GM18511 (cell line): ENCODE data around the gene NDUFA13.
A peak's percentile ranks its signal among the peaks of the same experiment; 100 is the strongest.

Source experiments
- ATAC-seq: cut with Tn5 transposase; IDR thresholded peaks from one replicate; pipeline ENCODE4 v1.9.1; 2021; ENCODE audit warnings: mild to moderate bottlenecking, moderate library complexity; ENCODE audit not compliant: unreplicated experiment

NDUFA13 gene

GRCh38 chr19:19488875-19489690, 26.9 kb upstream of the NDUFA13 start:
- peak; percentile 72 for ATAC-seq

- no peak for ATAC-seq
Observed at GRCh38 chr19:19489804-19490204, 26.2 kb upstream of the NDUFA13 start.

GRCh38 chr19:19490214-19490968, 25.6 kb upstream of the NDUFA13 start:
- ATAC-seq, result peak; percentile 39

GRCh38 chr19:19491321-19492025, 24.6 kb upstream of the NDUFA13 start:
- no peak for ATAC-seq

DNA sequence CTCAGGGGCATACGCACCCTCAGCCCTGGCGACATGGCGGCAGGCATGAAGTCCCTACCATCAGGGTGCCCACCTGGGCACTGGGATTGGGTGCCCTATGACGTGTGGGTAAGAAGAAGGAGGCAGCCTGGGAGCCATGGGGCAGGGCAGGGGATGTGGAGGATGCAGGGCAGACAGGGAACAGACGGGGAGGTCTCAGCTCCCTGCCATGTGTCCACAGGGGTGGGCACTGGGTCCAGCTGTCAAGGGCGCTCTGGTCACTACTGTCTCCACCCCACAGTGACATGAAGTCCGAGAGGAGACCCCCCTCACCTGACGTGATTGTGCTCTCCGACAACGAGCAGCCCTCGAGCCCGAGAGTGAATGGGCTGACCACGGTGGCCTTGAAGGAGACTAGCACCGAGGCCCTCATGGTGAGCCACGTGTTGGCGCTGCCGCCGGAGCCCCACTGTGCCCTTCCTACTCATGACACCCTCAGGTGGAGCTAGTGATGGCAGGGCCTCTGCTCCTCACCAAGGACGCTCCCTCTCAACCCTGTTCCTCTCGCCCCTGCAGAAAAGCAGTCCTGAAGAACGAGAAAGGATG, 23.9 kb upstream of the NDUFA13 start:
- no peak for ATAC-seq

DNA sequence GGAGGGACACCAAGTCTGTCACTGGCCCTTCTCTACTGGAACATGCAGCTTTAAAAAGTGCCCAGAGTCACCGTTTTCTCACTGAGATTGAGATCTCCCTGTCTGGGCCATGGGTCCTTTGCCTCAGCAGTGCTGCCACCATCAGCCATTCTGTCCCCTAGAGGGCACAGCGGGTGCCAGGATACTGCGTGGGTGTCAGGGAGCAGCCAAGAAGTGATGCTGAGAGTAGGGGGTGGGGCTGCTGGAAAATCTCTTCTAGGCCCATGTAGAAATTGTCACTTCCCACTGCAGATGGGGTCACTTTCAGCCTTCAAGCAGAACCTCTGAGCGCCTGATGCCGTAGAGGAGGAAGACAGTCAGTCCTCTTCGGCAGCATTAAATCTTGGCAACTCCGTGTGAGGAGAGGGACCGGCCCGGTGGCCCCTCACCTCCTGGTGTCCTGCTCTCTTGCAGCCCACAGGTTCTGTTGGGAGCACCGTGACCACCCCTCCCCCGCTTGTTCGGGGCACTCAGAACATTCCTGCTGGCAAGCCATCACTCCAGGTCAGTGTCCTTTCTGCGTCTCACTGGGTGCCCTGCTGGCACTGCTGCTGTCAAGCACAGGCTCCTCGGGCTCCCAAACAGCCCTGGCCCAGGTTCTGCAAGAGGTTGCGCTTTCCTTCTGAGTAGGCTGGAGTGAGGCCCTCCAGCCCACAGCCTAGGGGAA, 22.0 kb upstream of the NDUFA13 start:
- no peak for ATAC-seq

GRCh38 chr19:19495614-19496603, 20.1 kb upstream of the NDUFA13 start:
- ATAC-seq, result no peak

GRCh38 chr19:19498255-19498991, 17.6 kb upstream of the NDUFA13 start:
- no peak for ATAC-seq

- ATAC-seq, result no peak
Observed at GRCh38 chr19:19499272-19499995, 16.6 kb upstream of the NDUFA13 start.

- no peak for ATAC-seq
Observed at GRCh38 chr19:19500975-19501644, 14.9 kb upstream of the NDUFA13 start.

DNA sequence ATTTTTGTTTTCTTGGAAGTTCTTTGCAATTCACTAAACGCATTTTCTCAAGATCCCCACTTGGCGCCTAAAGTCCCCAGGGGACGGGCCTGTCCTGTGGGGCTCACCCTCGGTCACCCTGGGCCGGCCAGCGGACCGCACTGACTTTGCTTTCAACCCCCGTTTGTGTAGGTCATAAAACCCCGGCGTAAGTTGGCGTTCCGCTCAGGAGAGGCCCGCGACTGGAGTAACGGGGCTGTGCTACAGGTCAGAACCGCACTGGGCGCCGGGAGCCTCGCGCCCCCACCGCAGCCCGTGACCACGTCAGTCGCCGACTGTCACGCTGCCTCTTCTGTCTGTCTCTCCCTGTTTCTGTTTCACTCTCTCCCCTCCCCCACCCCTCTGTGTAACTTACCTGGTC, 14.2 kb upstream of the NDUFA13 start:
- no peak for ATAC-seq

DNA sequence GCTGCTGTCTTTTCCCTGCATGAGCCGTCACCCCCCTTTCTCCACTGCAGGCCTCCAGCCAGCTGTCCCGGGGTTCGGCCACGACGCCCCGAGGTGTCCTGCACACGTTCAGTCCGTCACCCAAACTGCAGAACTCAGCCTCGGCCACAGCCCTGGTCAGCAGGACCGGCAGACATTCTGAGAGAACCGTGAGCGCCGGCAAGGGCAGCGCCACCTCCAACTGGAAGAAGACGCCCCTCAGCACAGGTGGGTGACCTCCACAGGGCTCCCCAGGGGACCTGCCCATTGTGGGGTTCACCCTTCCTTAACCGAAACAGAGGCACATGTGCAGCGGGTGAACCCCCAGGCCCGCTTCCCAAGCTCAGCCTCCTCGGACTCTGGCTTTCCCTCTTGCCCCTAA, 13.7 kb upstream of the NDUFA13 start:
- ATAC-seq, result no peak

- ATAC-seq, result no peak
Observed at GRCh38 chr19:19502808-19503602, 13.0 kb upstream of the NDUFA13 start.

DNA sequence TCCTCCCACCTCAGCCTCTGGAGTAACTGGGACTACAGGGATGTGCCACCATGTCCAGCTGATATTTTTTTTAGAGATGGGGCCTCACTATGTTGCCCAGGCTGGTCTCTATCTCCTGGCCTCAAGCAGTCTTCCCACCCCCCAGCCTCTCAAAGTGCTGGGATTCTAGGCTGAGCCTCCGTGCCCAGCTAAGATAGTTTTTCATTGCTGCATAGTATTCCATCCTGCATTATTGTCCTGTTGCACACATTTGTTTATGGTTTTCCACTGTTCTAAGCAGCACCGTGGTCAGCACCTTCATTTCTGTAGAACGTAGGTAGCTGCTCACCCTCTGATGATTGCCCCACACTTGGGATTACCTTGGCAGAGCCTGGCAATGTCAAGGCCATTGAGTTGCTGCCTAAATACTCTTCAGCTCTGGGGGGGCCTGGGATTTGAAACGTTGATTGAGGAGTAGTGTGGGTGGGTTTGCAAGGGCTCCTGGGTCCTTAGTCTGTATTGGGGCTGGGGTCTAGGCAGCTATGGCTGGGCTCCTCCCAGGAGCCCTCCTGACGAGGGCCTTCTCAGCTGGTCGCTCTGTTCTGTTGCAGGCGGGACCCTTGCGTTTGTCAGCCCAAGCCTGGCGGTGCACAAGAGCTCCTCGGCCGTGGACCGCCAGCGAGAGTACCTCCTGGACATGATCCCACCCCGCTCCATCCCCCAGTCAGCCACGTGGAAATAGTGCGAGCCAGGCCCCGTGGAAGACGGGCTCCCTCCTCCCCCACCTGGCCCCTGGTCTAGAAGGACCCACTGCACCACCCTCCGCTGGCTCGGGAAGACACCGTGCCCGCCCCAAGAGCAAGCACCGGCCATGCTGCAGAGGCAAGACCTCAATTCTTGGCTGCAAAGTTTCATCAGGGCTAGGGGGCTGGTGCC, 11.0 kb upstream of the NDUFA13 start:
- no peak for ATAC-seq

DNA sequence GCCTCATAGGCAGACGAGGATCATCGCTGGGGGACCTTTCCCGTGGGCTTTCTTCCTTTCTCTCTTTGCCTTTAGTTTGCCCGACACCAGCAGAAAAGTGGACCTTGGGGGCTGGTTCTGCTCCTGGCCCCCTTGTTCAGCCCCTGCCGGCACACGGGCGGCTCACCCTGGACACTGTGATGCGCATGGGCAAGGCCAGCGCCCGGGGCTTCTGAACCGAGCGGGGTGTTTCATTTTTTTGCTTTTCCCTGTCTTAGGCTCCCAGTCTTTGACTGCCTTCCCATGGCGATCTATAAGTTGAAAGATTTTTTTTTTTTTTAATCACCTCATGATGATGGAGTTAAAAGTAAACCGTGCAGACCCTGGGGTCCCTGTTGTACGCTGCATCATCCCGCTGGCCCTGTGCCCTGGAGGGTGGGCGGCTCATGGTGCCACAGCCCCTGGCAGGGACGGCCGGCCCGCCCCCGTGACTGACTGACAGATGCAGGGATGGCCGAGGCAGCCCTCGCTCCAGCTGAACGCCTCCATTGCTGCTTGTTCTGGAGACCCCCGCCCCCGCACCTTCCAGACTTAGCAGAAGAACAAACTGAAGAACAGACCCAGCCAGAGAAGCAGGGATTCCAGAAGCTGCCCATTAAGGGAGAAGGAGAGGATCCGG, 10.2 kb upstream of the NDUFA13 start:
- ATAC-seq, result no peak
